ENCODE measurements around the gene MEF2D.

GRCh38 chr1:156544592-156545102 is 44.1 kb upstream of the MEF2D start:
- TF ChIP-seq, protein P1, sequence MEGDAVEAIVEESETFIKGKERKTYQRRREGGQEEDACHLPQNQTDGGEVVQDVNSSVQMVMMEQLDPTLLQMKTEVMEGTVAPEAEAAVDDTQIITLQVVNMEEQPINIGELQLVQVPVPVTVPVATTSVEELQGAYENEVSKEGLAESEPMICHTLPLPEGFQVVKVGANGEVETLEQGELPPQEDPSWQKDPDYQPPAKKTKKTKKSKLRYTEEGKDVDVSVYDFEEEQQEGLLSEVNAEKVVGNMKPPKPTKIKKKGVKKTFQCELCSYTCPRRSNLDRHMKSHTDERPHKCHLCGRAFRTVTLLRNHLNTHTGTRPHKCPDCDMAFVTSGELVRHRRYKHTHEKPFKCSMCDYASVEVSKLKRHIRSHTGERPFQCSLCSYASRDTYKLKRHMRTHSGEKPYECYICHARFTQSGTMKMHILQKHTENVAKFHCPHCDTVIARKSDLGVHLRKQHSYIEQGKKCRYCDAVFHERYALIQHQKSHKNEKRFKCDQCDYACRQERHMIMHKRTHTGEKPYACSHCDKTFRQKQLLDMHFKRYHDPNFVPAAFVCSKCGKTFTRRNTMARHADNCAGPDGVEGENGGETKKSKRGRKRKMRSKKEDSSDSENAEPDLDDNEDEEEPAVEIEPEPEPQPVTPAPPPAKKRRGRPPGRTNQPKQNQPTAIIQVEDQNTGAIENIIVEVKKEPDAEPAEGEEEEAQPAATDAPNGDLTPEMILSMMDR (IDR thresholded peaks at IDR 0.05; ENCODE audit: low read depth, low read length): no peak
- no peak for TF ChIP-seq EZH2phosphoT487 (IDR thresholded peaks at IDR 0.05; ENCODE audit: low read depth)

Measured in OCI-LY3 (cell line).